K562 (cell line): ENCODE measurements around the gene SENP1. TPM values are rescaled to one million over a fixed set of nuclear protein-coding genes. Genes with fewer than 3 reads are reported as not detected.

Experiments
- ZNF217 ChIP-seq: sonication (generic); formaldehyde crosslinking; IDR thresholded peaks from 2 replicates; pipeline ENCODE4 v1.8.0; 2022; ENCODE audit warnings: mild to moderate bottlenecking, missing genetic modification reagents
- polyA plus RNA-seq, 8 experiments: library from polyadenylated mRNA; depleted of rRNA in 4 of 8; stranded (reverse) in 5 of 8; unstranded in 3 of 8; fragments of >200 nt; fragmentation: Nextera tagmentation in 2 of 8; fragmentation: Illumina TruSeq in 1 of 8; extraction: Ambion mirVana in 2 of 8; extraction: Trizol in 1 of 8; gene quantifications; 2 replicates each; pipeline versions ENCODE4 v1.2.1 to v1.2.3, GENCODE V29; 2011 to 2014; ENCODE audit warnings: inconsistent platforms in 1 of 8, missing spikeins in 1 of 8
- total RNA-seq, 7 experiments: library from RNA; depleted of rRNA in 6 of 7; stranded (reverse); fragments of >200 nt in 6 of 7; fragmentation: Illumina TruSeq in 2 of 7; extraction: Trizol in 2 of 7; gene quantifications; 2 replicates each; pipeline versions ENCODE4 v1.2.1 to v1.2.3, GENCODE V29; 2011 to 2021; ENCODE audit warnings: low replicate concordance in 1 of 7
- TF ChIP-seq, protein P1 (sequence below): fragments of 450-650 bp; formaldehyde crosslinking; IDR thresholded peaks from 2 replicates; pipeline ENCODE4 v1.4.0; 2022; ENCODE audit warnings: missing genetic modification characterization
- TF ChIP-seq, protein P2 (sequence below): fragments of 250-450 bp; sonication (Bioruptor Pico); IDR thresholded peaks from 2 replicates; pipeline ENCODE4 v1.5.0; 2021; ENCODE audit warnings: mild to moderate bottlenecking, moderate library complexity
- TF ChIP-seq, protein P3 (sequence below): sonication (generic); formaldehyde crosslinking; IDR thresholded peaks from 2 replicates; pipeline ENCODE4 v1.9.0; 2022; ENCODE audit warnings: mild to moderate bottlenecking, missing genetic modification reagents
- TF ChIP-seq, protein P4 (sequence below): fragments of 450-650 bp; IDR thresholded peaks from 2 replicates; pipeline ENCODE4 v1.6.1; 2017; ENCODE audit warnings: antibody characterized with exemption

The SENP1 gene
- total and polyA plus RNA-seq, 9 of the 15 experiments (the other 6 are each of a cell fraction or from before 2014, with no cell fraction given): 15.5 to 59.0 (median 36.3) TPM

DNA sequence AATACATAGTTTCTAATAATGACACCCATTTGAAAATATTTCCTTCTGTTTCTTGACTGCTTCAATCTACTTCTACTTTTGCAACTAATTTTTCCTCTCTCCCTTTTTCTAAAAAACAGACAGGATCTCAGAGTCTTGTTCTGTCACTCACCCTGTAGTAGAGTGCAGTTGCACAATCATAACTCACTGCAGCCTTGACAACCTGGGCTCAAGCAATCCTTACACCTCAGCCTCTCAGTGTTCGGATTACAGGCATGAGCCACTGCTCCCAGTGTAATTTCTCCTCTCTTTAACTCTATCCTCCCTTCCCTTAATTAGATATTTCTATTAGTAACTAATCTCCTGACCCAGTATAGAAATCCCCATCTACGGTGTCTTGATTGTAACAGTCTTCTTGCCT, 45.4 kb downstream of the SENP1 start (continued):
- TF ChIP-seq ZNF217 (CRISPR knock-in tag): no peak
- TF ChIP-seq, protein P1, sequence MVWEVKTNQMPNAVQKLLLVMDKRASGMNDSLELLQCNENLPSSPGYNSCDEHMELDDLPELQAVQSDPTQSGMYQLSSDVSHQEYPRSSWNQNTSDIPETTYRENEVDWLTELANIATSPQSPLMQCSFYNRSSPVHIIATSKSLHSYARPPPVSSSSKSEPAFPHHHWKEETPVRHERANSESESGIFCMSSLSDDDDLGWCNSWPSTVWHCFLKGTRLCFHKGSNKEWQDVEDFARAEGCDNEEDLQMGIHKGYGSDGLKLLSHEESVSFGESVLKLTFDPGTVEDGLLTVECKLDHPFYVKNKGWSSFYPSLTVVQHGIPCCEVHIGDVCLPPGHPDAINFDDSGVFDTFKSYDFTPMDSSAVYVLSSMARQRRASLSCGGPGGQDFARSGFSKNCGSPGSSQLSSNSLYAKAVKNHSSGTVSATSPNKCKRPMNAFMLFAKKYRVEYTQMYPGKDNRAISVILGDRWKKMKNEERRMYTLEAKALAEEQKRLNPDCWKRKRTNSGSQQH (CRISPR knock-in tag): no peak
- TF ChIP-seq, protein P2, sequence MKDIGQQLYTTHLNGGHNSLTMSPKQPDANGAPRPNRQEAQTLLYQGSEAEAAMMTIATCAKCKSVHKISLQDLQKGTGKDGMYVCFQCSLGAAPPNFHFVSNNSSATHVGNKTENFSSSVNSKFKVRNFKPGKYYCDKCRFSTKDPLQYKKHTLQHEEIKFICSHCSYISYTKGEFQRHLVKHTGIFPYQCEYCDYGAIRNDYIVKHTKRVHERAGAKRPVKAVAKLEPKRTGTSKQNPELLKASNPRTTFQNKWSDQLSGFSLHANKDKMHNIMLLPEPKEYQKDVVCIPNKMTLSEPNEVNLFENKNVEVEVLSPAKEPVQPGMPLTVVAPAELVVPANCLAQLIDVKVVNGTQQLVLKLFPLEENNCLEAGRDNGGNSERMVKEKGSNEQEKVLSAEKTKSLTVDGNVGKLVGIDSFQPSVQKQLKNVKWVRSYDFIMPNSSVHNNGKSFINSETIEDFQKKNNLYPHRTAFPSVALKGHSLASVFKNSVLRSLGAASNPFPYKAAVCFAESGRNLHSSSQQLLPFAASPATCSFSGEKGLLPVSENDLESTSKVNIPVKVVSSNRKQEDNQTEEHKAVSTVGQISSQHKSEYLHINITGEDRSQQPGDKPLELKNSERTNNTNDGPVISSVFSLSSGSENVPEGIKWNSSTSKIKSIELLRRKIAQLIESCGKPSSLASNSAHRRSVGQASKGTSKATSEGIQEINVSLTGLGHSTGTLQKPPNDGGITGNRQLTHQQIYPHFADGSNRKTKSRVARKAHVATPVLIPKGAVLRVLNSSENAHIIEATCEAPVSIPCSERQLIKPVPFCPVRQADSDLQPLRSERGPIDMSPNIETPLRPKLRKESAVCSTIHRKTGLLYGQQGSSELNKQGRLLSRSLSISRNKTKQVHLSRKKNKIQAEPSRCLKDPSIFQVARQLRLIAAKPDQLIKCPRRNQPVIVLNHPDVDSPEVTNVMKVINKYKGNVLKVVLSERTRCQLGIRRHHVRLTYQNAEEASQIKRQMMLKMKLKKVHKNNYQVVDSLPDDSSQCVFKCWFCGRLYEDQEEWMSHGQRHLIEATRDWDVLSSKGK (CRISPR knock-in tag): no peak
- TF ChIP-seq, protein P3, sequence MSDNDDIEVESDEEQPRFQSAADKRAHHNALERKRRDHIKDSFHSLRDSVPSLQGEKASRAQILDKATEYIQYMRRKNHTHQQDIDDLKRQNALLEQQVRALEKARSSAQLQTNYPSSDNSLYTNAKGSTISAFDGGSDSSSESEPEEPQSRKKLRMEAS (CRISPR knock-in tag): no peak
- TF ChIP-seq, protein P4, sequence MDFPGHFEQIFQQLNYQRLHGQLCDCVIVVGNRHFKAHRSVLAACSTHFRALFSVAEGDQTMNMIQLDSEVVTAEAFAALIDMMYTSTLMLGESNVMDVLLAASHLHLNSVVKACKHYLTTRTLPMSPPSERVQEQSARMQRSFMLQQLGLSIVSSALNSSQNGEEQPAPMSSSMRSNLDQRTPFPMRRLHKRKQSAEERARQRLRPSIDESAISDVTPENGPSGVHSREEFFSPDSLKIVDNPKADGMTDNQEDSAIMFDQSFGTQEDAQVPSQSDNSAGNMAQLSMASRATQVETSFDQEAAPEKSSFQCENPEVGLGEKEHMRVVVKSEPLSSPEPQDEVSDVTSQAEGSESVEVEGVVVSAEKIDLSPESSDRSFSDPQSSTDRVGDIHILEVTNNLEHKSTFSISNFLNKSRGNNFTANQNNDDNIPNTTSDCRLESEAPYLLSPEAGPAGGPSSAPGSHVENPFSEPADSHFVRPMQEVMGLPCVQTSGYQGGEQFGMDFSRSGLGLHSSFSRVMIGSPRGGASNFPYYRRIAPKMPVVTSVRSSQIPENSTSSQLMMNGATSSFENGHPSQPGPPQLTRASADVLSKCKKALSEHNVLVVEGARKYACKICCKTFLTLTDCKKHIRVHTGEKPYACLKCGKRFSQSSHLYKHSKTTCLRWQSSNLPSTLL: no peak
